HepG2 (cell line): ENCODE measurements around the gene NBL1. TPM values are rescaled to one million over a fixed set of nuclear protein-coding genes. Genes with fewer than 3 reads are reported as not detected.
"Not testable (repeated sequence)": the region's sequence is repeated elsewhere in the genome, so short reads cannot be mapped to it uniquely, and the experiment has no call there.

Experiments
- ATAC-seq: fragments of 200-7000 bp; cut with Tn5 transposase; 3 replicates; pipeline ENCODE4 v1.9.1; 2020; ENCODE audit warnings: mild to moderate bottlenecking, moderate library complexity
- BruUV-seq: library from RNA; stranded (reverse); fragments of 400-500 nt; replicated peaks from 2 replicates; lab custom pipeline; 2021; lab: Mats Ljungman, UMichigan
- CTCF ChIA-PET: fragments of 300-600 bp; formaldehyde crosslinking; extraction: SDS; loops from one replicate; lab custom pipeline; 2021; ENCODE audit warnings: low total read pairs, inconsistent platforms, low intra/inter-chr PET ratio; lab: Yijun Ruan, JAX
- POLR2A ChIA-PET: fragments of 350-600 bp; sonication (Branson Sonifier 250); formaldehyde crosslinking; loops from one replicate; lab custom pipeline; 2020; ENCODE audit warnings: antibody characterized with exemption, inconsistent platforms; lab: Yijun Ruan, JAX
- DNase-seq: peaks from one replicate; pipeline ENCODE4 v3.0.0-alpha.2; 2015; ENCODE audit warnings: low spot score
- FAIRE-seq: peaks from 3 replicates; lab custom pipeline; 2011; peaks lifted over from hg19 to GRCh38; lab: Jason Lieb, UNC
- H2AFZ ChIP-seq: one replicate; pipeline ENCODE4 v1.6.1; 2011; ENCODE audit warnings: low read length, inconsistent platforms
- H3K27ac ChIP-seq: fragments of 300-600 bp; 3 replicates; pipeline ENCODE4 v1.8.0; 2011; ENCODE audit warnings: mixed run types, mild to moderate bottlenecking, mixed read lengths, low read length, inconsistent platforms; ENCODE audit not compliant: insufficient read depth; ENCODE audit errors: extremely low read length
- H3K27me3 ChIP-seq, 2 experiments: fragments of 200-600 bp in 1 of 2; 2 replicates in 1 of 2; 3 replicates in 1 of 2; pipeline versions ENCODE4 v1.6.0 to v1.8.0; 2011; ENCODE audit warnings: low read length in 2 of 2, mild to moderate bottlenecking in 2 of 2, moderate library complexity in 2 of 2, inconsistent platforms in 1 of 2; ENCODE audit not compliant: insufficient read depth in 2 of 2, control insufficient read depth in 1 of 2
- H3K36me3 ChIP-seq, 2 experiments: fragments of 200-600 bp in 1 of 2; replicated peaks in 1 of 2; 2 replicates in 1 of 2; 3 replicates in 1 of 2; pipeline versions ENCODE4 v1.5.1 to v1.8.0; 2011; ENCODE audit warnings: low read length in 2 of 2, inconsistent platforms in 1 of 2; ENCODE audit not compliant: insufficient read depth in 2 of 2, control insufficient read depth in 1 of 2
- H3K4me1 ChIP-seq: 2 replicates; pipeline ENCODE4 v1.5.1; 2012; ENCODE audit warnings: low read length, inconsistent platforms; ENCODE audit not compliant: insufficient read depth
- H3K4me2 ChIP-seq: 2 replicates; pipeline ENCODE4 v1.6.0; 2011; ENCODE audit warnings: low read depth, low read length, inconsistent platforms
- H3K4me3 ChIP-seq, 3 experiments: fragments of 200-600 bp in 1 of 3; sonication (generic), shearing (Covaris generic) in 1 of 3; replicated peaks in 1 of 3; 2 replicates each; pipeline ENCODE4 v1.5.1; 2011 to 2016; ENCODE audit warnings: low read length in 3 of 3, inconsistent platforms in 2 of 3, low read depth in 2 of 3, mild to moderate bottlenecking in 2 of 3, control low read depth in 1 of 3, mixed read lengths in 1 of 3; ENCODE audit not compliant: insufficient read depth in 1 of 3
- H3K79me2 ChIP-seq: one replicate; pipeline ENCODE4 v1.6.1; 2011; ENCODE audit warnings: low read length, inconsistent platforms; ENCODE audit not compliant: insufficient read depth
- H3K9ac ChIP-seq: 2 replicates; pipeline ENCODE4 v1.6.0; 2011; ENCODE audit warnings: mild to moderate bottlenecking, low read depth, low read length, inconsistent platforms; ENCODE audit not compliant: insufficient read depth
- H3K9me3 ChIP-seq: 2 replicates; pipeline ENCODE4 v1.5.1; 2012; ENCODE audit warnings: mild to moderate bottlenecking, low read length
- H4K20me1 ChIP-seq: 2 replicates; pipeline ENCODE4 v1.6.0; 2011; ENCODE audit warnings: inconsistent platforms, mild to moderate bottlenecking, low read length, moderate library complexity; ENCODE audit not compliant: insufficient read depth
- AGO1 ChIP-seq: fragments of 200-400 bp; formaldehyde crosslinking; IDR thresholded peaks from 2 replicates; pipeline ENCODE4 v1.6.1; 2017; ENCODE audit warnings: mild to moderate bottlenecking, low read depth, low read length, moderate library complexity; ENCODE audit not compliant: poor library complexity, severe bottlenecking
- PHF8 ChIP-seq: sonication (generic); formaldehyde crosslinking; IDR thresholded peaks from 2 replicates; pipeline ENCODE4 v1.5.0; 2020; ENCODE audit warnings: missing genetic modification reagents
- WGBS: methylation state at CpG from one replicate; pipeline ENCODE4 v1.1.6; 2017; ENCODE audit warnings: low lambda C conversion rate; 5-methylcytosine and 5-hydroxymethylcytosine counted together
- in situ Hi-C: cut with HindIII; loops from 2 replicates; pipeline ENCODE4 v1.10.0; 2017; ENCODE audit warnings: low pct_unique_long_range_greater_than_20kb; ENCODE audit not compliant: extremely low pct_ligation_motif_present
- intact Hi-C: fragments of 100-400 bp; cut with micrococcal nuclease; formaldehyde crosslinking; loops from one replicate; pipeline ENCODE4 v1.10.0; 2022; ENCODE audit not compliant: unreplicated experiment
- polyA plus RNA-seq, 8 experiments: library from polyadenylated mRNA; depleted of rRNA in 3 of 8; stranded (reverse) in 7 of 8; unstranded in 1 of 8; fragments of >200 nt; fragmentation: Illumina TruSeq in 4 of 8; extraction: Trizol in 4 of 8; gene quantifications; 2 replicates each; pipeline versions ENCODE4 v1.2.1 to v1.2.3, GENCODE V29; 2011 to 2016; ENCODE audit warnings: low read depth in 4 of 8, missing spikeins in 1 of 8, mixed read lengths in 1 of 8; ENCODE audit not compliant: insufficient read depth in 1 of 8
- total RNA-seq, 5 experiments: library from RNA; depleted of rRNA; stranded (reverse); fragments of >200 nt; fragmentation: Illumina TruSeq; extraction: Trizol; gene quantifications; 2 replicates each; pipeline ENCODE4 v1.2.3, GENCODE V29; 2016; ENCODE audit warnings: low read depth in 1 of 5
- TF ChIP-seq, protein P1 (sequence below): sonication (generic); formaldehyde crosslinking; IDR thresholded peaks from 2 replicates; pipeline ENCODE4 v1.5.0; 2020; ENCODE audit warnings: mild to moderate bottlenecking, missing genetic modification reagents, borderline replicate concordance

The NBL1 gene
- total and polyA plus RNA-seq, 2 of the 13 experiments (the other 11 are each of a cell fraction or from before 2014, with no cell fraction given) = 2.7 to 13.8 TPM

DNA sequence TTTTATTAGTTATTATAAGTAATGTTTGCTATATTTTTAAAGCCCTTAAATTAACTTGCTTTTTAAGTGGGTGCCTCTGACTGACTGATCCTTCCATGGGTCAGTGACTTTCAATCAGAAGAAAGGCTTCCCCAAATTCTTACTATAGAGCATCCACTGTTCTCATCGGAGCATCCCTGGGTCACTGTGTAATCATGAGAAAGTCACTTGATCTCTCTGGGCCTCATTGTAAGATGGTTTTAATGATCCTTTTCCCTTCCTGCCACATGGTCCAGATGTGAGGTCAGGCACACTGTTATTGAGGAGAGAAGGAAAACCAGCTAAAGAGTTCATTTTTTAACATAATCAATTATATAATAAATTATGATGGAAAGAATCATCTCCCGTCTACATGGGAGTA is 11.0 kb upstream of the NBL1 start:
- intact Hi-C loops = no loop called here
- WGBS = 94% methylated on average over 2 of the region's 2 CpGs
- no TSS peak for BruUV-seq
- TF ChIP-seq AGO1 = no peak
- TF ChIP-seq, protein P1, sequence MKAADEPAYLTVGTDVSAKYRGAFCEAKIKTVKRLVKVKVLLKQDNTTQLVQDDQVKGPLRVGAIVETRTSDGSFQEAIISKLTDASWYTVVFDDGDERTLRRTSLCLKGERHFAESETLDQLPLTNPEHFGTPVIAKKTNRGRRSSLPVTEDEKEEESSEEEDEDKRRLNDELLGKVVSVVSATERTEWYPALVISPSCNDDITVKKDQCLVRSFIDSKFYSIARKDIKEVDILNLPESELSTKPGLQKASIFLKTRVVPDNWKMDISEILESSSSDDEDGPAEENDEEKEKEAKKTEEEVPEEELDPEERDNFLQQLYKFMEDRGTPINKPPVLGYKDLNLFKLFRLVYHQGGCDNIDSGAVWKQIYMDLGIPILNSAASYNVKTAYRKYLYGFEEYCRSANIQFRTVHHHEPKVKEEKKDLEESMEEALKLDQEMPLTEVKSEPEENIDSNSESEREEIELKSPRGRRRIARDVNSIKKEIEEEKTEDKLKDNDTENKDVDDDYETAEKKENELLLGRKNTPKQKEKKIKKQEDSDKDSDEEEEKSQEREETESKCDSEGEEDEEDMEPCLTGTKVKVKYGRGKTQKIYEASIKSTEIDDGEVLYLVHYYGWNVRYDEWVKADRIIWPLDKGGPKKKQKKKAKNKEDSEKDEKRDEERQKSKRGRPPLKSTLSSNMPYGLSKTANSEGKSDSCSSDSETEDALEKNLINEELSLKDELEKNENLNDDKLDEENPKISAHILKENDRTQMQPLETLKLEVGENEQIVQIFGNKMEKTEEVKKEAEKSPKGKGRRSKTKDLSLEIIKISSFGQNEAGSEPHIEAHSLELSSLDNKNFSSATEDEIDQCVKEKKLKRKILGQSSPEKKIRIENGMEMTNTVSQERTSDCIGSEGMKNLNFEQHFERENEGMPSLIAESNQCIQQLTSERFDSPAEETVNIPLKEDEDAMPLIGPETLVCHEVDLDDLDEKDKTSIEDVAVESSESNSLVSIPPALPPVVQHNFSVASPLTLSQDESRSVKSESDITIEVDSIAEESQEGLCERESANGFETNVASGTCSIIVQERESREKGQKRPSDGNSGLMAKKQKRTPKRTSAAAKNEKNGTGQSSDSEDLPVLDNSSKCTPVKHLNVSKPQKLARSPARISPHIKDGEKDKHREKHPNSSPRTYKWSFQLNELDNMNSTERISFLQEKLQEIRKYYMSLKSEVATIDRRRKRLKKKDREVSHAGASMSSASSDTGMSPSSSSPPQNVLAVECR = no peak
- no peak for TF ChIP-seq PHF8 (CRISPR knock-in tag)
- ATAC-seq = no peak
- Histone ChIP-seq H2AFZ (no peak overlapping the region), H3K27me3 (no peaks in the 10 kb centered on the region; a peak in 1 of 5 replicates), H3K9me3 (no peaks in the 10 kb centered on the region), H4K20me1 (no peaks in the 10 kb centered on the region), H3K4me3 (no peak overlapping the region), H3K36me3 (no peaks in the 10 kb centered on the region), H3K79me2 (no peaks in the 10 kb centered on the region), H3K4me1 (no peaks in the 10 kb centered on the region), H3K4me2 (no peak overlapping the region), H3K9ac (no peak overlapping the region), H3K27ac (no peak overlapping the region)
- ChIA-PET CTCF (no interaction called here), POLR2A (no interaction called here)
- no peak for DNase-seq
- FAIRE-seq = no peak
- in situ Hi-C loops = no loop called here

DNA sequence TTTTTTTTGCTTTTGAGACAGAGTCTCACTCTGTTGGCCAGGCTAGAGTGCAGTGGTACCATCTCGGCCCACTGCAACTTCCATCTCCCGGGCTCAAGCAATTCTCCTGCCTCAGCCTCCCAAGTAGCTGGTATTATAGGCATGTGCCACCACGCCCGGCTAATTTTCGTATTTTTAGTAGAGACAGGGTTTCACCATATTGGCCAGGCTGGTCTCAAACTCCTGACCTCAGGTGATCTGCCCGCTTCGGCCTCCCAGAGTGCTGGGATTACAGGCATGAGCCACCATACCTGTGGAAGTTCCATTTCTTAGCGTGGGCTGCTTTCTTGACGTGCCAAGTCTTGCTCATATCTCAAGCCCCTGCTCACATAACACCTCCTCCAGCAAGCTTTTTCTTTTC is 9.0 kb upstream of the NBL1 start:
- POLR2A ChIA-PET, H4K20me1 ChIP-seq, FAIRE-seq, DNase-seq, intact Hi-C loops, H3K27me3 ChIP-seq, BruUV-seq, ATAC-seq, H3K9ac ChIP-seq, H3K4me3 ChIP-seq, in situ Hi-C loops, CTCF ChIA-PET, H3K4me2 ChIP-seq, H3K27ac ChIP-seq, H3K36me3 ChIP-seq, H3K9me3 ChIP-seq, H2AFZ ChIP-seq, H3K79me2 ChIP-seq: not testable (repeated sequence)
- 93% methylated on average over 9 of the region's 9 CpGs for WGBS
- H3K4me1 ChIP-seq = peaks cover 17% of the 10 kb centered on the region
